ENCODE results near the gene VCX2. TPM values are rescaled to one million over a fixed set of nuclear protein-coding genes. Genes with fewer than 3 reads are reported as not detected.
"Not testable (repeated sequence)": the region's sequence is repeated elsewhere in the genome, so short reads cannot be mapped to it uniquely, and the experiment has no call there.

VCX2 gene
- not detected for total RNA-seq

GRCh38 chrX:8171169-8171568, at the start of gene VCX2:
Gene VCX2 (minus strand): TSS chrX:8171267. CDS start chrX:8170643, 624 bp downstream.
- H3K27me3 ChIP-seq, H3K4me1 ChIP-seq, H3K27ac ChIP-seq, DNase-seq, H3K4me3 ChIP-seq, H3K36me3 ChIP-seq, H3K9me3 ChIP-seq: not testable (repeated sequence)

GRCh38 chrX:8204943-8205342, 33.9 kb upstream of the VCX2 start:
- Histone ChIP-seq H3K27me3 (no peaks in the 10 kb centered on the region), H3K4me3 (no peak overlapping the region), H3K9me3 (no peaks in the 10 kb centered on the region), H3K36me3 (no peaks in the 10 kb centered on the region), H3K27ac (no peak overlapping the region), H3K4me1 (no peaks in the 10 kb centered on the region)
- no peak for TF ChIP-seq POLR2A (IDR thresholded peaks at IDR 0.05)
- TF ChIP-seq CTCF (IDR thresholded peaks at IDR 0.05) = no peak
- no peak for DNase-seq

- H3K9me3 ChIP-seq = no peaks in the 10 kb centered on the region
- H3K36me3 ChIP-seq = no peaks in the 10 kb centered on the region
- TF ChIP-seq POLR2A (IDR thresholded peaks at IDR 0.05) (no peak), CTCF (IDR thresholded peaks at IDR 0.05) (no peak)
- no peak overlapping the region for H3K27ac ChIP-seq
- no peak overlapping the region for H3K4me3 ChIP-seq
- H3K27me3 ChIP-seq = no peaks in the 10 kb centered on the region
- H3K4me1 ChIP-seq = no peaks in the 10 kb centered on the region
- DNase-seq = no peak
Measured at GRCh38 chrX:8204169-8204935, 33.3 kb upstream of the VCX2 start.

GRCh38 chrX:8201896-8202331, 30.8 kb upstream of the VCX2 start:
- Histone ChIP-seq H3K36me3 (no peaks in the 10 kb centered on the region), H3K4me3 (no peak overlapping the region), H3K9me3 (no peaks in the 10 kb centered on the region), H3K27me3 (no peaks in the 10 kb centered on the region), H3K27ac (no peak overlapping the region), H3K4me1 (no peaks in the 10 kb centered on the region)
- TF ChIP-seq POLR2A (IDR thresholded peaks at IDR 0.05) (no peak), CTCF (IDR thresholded peaks at IDR 0.05) (no peak)
- DNase-seq = no peak

- H3K27me3 ChIP-seq = no peaks in the 10 kb centered on the region
- no peak overlapping the region for H3K4me3 ChIP-seq
- H3K27ac ChIP-seq = no peak overlapping the region
- H3K9me3 ChIP-seq = no peaks in the 10 kb centered on the region
- no peak for DNase-seq
- H3K4me1 ChIP-seq = no peaks in the 10 kb centered on the region
- TF ChIP-seq POLR2A (IDR thresholded peaks at IDR 0.05) (no peak), CTCF (IDR thresholded peaks at IDR 0.05) (no peak)
- H3K36me3 ChIP-seq = no peaks in the 10 kb centered on the region
Measured at GRCh38 chrX:8196776-8197175, 25.7 kb upstream of the VCX2 start.

- Histone ChIP-seq H3K4me3 (no peak overlapping the region), H3K4me1 (no peaks in the 10 kb centered on the region), H3K27me3 (no peaks in the 10 kb centered on the region), H3K36me3 (no peaks in the 10 kb centered on the region), H3K27ac (no peak overlapping the region), H3K9me3 (no peaks in the 10 kb centered on the region)
- TF ChIP-seq CTCF (IDR thresholded peaks at IDR 0.05) (no peak), POLR2A (IDR thresholded peaks at IDR 0.05) (no peak)
- DNase-seq = no peak
Measured at GRCh38 chrX:8194216-8194615, 23.1 kb upstream of the VCX2 start.
